H9 (cell line): ENCODE measurements around the gene C9orf43. TPM values are rescaled to one million over a fixed set of nuclear protein-coding genes. Genes with fewer than 3 reads are reported as not detected.

ENCODE experiments used
- DNase-seq: peaks from one replicate; pipeline ENCODE4 v3.0.0-alpha.2; 2017
- H2AFZ ChIP-seq: one replicate; pipeline ENCODE4 v1.6.1; 2013; ENCODE audit warnings: mild to moderate bottlenecking, low read length, control low read depth, moderate library complexity
- H2AK5ac ChIP-seq: 2 replicates; pipeline ENCODE4 v1.6.1; 2013; ENCODE audit warnings: low read length, control low read depth, mixed read lengths; ENCODE audit not compliant: insufficient read length
- H2BK120ac ChIP-seq: one replicate; pipeline ENCODE4 v1.6.1; 2013; ENCODE audit warnings: low read depth, mild to moderate bottlenecking, low read length, control low read depth, inconsistent platforms; ENCODE audit not compliant: poor library complexity, severe bottlenecking
- H2BK12ac ChIP-seq: 2 replicates; pipeline ENCODE4 v1.6.1; 2013; ENCODE audit warnings: low read length, control low read depth, mixed read lengths, low read depth; ENCODE audit not compliant: insufficient read length
- H2BK15ac ChIP-seq: 2 replicates; pipeline ENCODE4 v1.6.1; 2013; ENCODE audit warnings: low read depth, low read length, control low read depth
- H2BK20ac ChIP-seq: one replicate; pipeline ENCODE4 v1.6.1; 2013; ENCODE audit warnings: low read depth, mild to moderate bottlenecking, low read length, control low read depth, inconsistent platforms; ENCODE audit not compliant: poor library complexity, severe bottlenecking
- H2BK5ac ChIP-seq: 2 replicates; pipeline ENCODE4 v1.6.1; 2013; ENCODE audit warnings: low read length, control low read depth, mixed read lengths; ENCODE audit not compliant: insufficient read length
- H3K14ac ChIP-seq: 2 replicates; pipeline ENCODE4 v1.6.1; 2013; ENCODE audit warnings: low read length, control low read depth; ENCODE audit not compliant: insufficient read depth
- H3K18ac ChIP-seq: 2 replicates; pipeline ENCODE4 v1.6.1; 2013; ENCODE audit warnings: low read depth, mild to moderate bottlenecking, mixed read lengths, low read length, control low read depth; ENCODE audit not compliant: insufficient read length
- H3K23ac ChIP-seq: 2 replicates; pipeline ENCODE4 v1.6.1; 2013; ENCODE audit warnings: low read length, control low read depth, mixed read lengths, low read depth; ENCODE audit not compliant: insufficient read length
- H3K23me2 ChIP-seq: 2 replicates; pipeline ENCODE4 v1.6.1; 2013; ENCODE audit warnings: low read depth, mild to moderate bottlenecking, mixed read lengths, low read length, control low read depth; ENCODE audit not compliant: insufficient read length, poor library complexity, severe bottlenecking
- H3K27ac ChIP-seq: 2 replicates; pipeline ENCODE4 v1.5.1; 2013; ENCODE audit warnings: low read length, control low read depth, mixed read lengths, low read depth; ENCODE audit not compliant: insufficient read length
- H3K27me3 ChIP-seq: 2 replicates; pipeline ENCODE4 v1.6.1; 2013; ENCODE audit warnings: low read length, control low read depth, inconsistent platforms; ENCODE audit not compliant: insufficient read depth
- H3K4ac ChIP-seq: 2 replicates; pipeline ENCODE4 v1.6.1; 2013; ENCODE audit warnings: low read depth, mild to moderate bottlenecking, control low read depth, inconsistent platforms, low read length, moderate library complexity
- H3K4me1 ChIP-seq: 2 replicates; pipeline ENCODE4 v1.6.1; 2013; ENCODE audit warnings: low read length, control low read depth, inconsistent platforms; ENCODE audit not compliant: insufficient read depth
- H3K4me2 ChIP-seq: 2 replicates; pipeline ENCODE4 v1.6.1; 2013; ENCODE audit warnings: low read length, control low read depth, mixed read lengths; ENCODE audit not compliant: insufficient read length, insufficient read depth
- H3K56ac ChIP-seq: 2 replicates; pipeline ENCODE4 v1.6.1; 2013; ENCODE audit warnings: low read depth, mild to moderate bottlenecking, mixed read lengths, low read length, control low read depth; ENCODE audit not compliant: insufficient read length
- H3K79me1 ChIP-seq: 2 replicates; pipeline ENCODE4 v1.6.1; 2013; ENCODE audit warnings: low read depth, mild to moderate bottlenecking, moderate library complexity, low read length, control low read depth, inconsistent platforms; ENCODE audit not compliant: insufficient read depth, poor library complexity, severe bottlenecking
- H3K79me2 ChIP-seq: 2 replicates; pipeline ENCODE4 v1.6.1; 2013; ENCODE audit warnings: low read length, control low read depth, inconsistent platforms; ENCODE audit not compliant: insufficient read depth
- H3K9ac ChIP-seq: 2 replicates; pipeline ENCODE4 v1.6.1; 2013; ENCODE audit warnings: low read length, control low read depth, mixed read lengths; ENCODE audit not compliant: insufficient read length; ENCODE audit errors: extremely low read depth
- H3K9me3 ChIP-seq: one replicate; pipeline ENCODE4 v1.6.1; 2013; ENCODE audit warnings: low read depth, low read length, inconsistent platforms; ENCODE audit not compliant: control insufficient read depth
- H3T11ph ChIP-seq: one replicate; pipeline ENCODE4 v1.6.1; 2013; ENCODE audit warnings: mild to moderate bottlenecking, low read length, control low read depth, inconsistent platforms
- H4K20me1 ChIP-seq: one replicate; pipeline ENCODE4 v1.6.1; 2013; ENCODE audit not compliant: control insufficient read depth, insufficient read length, insufficient read depth
- H4K5ac ChIP-seq: 2 replicates; pipeline ENCODE4 v1.6.1; 2013; ENCODE audit warnings: low read depth, mild to moderate bottlenecking, mixed read lengths, low read length, control low read depth; ENCODE audit not compliant: insufficient read length
- H4K8ac ChIP-seq: replicated peaks from 2 replicates; pipeline ENCODE4 v1.6.1; 2013; ENCODE audit warnings: low read length, control low read depth, mixed read lengths, low read depth; ENCODE audit not compliant: insufficient read length
- H4K91ac ChIP-seq: 2 replicates; pipeline ENCODE4 v1.6.1; 2013; ENCODE audit warnings: low read depth, mild to moderate bottlenecking, moderate library complexity, mixed read lengths, low read length, control low read depth; ENCODE audit not compliant: insufficient read length
- H3K27ac Mint-ChIP-seq, 3 experiments: 2 replicates in 2 of 3; 3 replicates in 1 of 3; pipeline ENCODE4 v1.8.0; 2020 to 2021; ENCODE audit warnings: mixed read lengths in 3 of 3, mild to moderate bottlenecking in 1 of 3, moderate library complexity in 1 of 3
- H3K27me3 Mint-ChIP-seq: 2 replicates; pipeline ENCODE4 v1.8.0; 2021; ENCODE audit warnings: low read depth, mild to moderate bottlenecking, moderate library complexity, mixed read lengths
- H3K36me3 Mint-ChIP-seq, 3 experiments: 2 replicates in 2 of 3; 3 replicates in 1 of 3; pipeline ENCODE4 v1.8.0; 2020 to 2021; ENCODE audit warnings: low read depth in 3 of 3, mixed read lengths in 3 of 3; ENCODE audit not compliant: insufficient read depth in 1 of 3
- H3K4me1 Mint-ChIP-seq, 2 experiments: 2 replicates each; pipeline ENCODE4 v1.8.0; 2020; ENCODE audit warnings: mixed read lengths in 2 of 2
- H3K4me3 Mint-ChIP-seq, 2 experiments: 2 replicates in 1 of 2; 3 replicates in 1 of 2; pipeline ENCODE4 v1.8.0; 2020 to 2021; ENCODE audit warnings: mild to moderate bottlenecking in 2 of 2, mixed read lengths in 2 of 2, moderate library complexity in 1 of 2
- H3K9me3 Mint-ChIP-seq, 2 experiments: 2 replicates in 1 of 2; 3 replicates in 1 of 2; pipeline ENCODE4 v1.8.0; 2020; ENCODE audit warnings: mild to moderate bottlenecking in 2 of 2, mixed read lengths in 2 of 2, moderate library complexity in 1 of 2
- WGBS: extraction: QIAGEN DNeasy Blood & Tissue Kit; methylation state at CpG from one replicate; pipeline ENCODE4 v1.1.7; 2013; ENCODE audit warnings: missing lambda C conversion rate, low lambda C conversion rate, mixed read lengths; ENCODE audit not compliant: insufficient read length; ENCODE audit errors: extremely low coverage; 5-methylcytosine and 5-hydroxymethylcytosine counted together
- total RNA-seq: library from RNA; stranded (reverse); gene quantifications from 2 replicates; pipeline ENCODE4 v1.2.1, GENCODE V29; 2021
- TF ChIP-seq, protein P1 (sequence below): fragments of 200-600 bp; sonication (generic); conservative IDR thresholded peaks from 3 replicates; pipeline ENCODE4 v1.8.0; 2021; ENCODE audit warnings: antibody characterized with exemption, mild to moderate bottlenecking

The C9orf43 gene
- total RNA-seq, 1 experiment from 2014 or later = 0.57 TPM

DNA sequence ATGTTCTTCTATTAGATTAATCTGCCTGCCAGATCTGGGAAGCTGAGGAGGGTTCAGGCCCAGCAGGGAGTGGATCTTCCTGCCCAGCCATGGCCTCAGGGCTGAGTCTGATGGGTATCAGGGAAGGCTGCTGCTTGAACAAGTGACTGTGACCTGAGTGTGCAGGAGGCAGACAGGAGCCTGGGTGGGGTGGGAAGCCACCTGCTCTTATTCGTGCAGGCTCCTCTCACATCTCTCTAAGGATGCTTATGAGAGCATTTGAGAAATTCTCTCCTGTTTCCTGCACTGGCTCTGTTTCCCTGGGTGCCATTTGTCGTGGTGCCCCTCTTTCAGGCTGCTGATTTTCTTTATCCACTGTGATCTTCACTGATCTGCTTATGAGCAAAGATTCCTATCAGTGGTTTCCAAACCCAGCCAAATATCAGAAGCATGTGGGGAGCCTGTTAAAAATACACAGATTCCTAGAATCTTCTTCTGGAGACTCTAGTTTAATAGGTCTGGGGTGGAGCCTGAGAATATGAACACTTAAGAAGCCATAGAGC, 55.1 kb downstream of the C9orf43 start:
- Histone ChIP-seq H3K23ac (no peak overlapping the region), H2BK120ac (no peak overlapping the region), H2AK5ac (no peak overlapping the region), H4K5ac (no peak overlapping the region), H3K56ac (no peak overlapping the region), H3K4ac (no peak overlapping the region), H4K20me1 (no peaks in the 10 kb centered on the region), H3K4me2 (no peak overlapping the region), H3T11ph (no peak overlapping the region), H3K9ac (no peak overlapping the region), H4K91ac (no peak overlapping the region), H2AFZ (no peak overlapping the region), H3K27me3 (peaks cover 13% of the 10 kb centered on the region; the same call in 1 of the 2 replicates), H2BK5ac (no peak overlapping the region), H3K9me3 (no peaks in the 10 kb centered on the region), H2BK20ac (no peak overlapping the region), H3K27ac (no peak overlapping the region), H3K18ac (no peak overlapping the region), H4K8ac (no peak overlapping the region), H2BK15ac (no peak overlapping the region), H3K79me1 (no peaks in the 10 kb centered on the region), H3K4me1 (peaks cover 6% of the 10 kb centered on the region; the same call in 1 of the 2 replicates), H3K23me2 (peaks cover 9% of the 10 kb centered on the region), H3K14ac (no peak overlapping the region), H2BK12ac (no peak overlapping the region), H3K79me2 (no peaks in the 10 kb centered on the region)
- no peaks in the 10 kb centered on the region; a peak in 1 of 5 replicates for H3K9me3 Mint-ChIP-seq
- DNase-seq = no peak
- TF ChIP-seq, protein P1, sequence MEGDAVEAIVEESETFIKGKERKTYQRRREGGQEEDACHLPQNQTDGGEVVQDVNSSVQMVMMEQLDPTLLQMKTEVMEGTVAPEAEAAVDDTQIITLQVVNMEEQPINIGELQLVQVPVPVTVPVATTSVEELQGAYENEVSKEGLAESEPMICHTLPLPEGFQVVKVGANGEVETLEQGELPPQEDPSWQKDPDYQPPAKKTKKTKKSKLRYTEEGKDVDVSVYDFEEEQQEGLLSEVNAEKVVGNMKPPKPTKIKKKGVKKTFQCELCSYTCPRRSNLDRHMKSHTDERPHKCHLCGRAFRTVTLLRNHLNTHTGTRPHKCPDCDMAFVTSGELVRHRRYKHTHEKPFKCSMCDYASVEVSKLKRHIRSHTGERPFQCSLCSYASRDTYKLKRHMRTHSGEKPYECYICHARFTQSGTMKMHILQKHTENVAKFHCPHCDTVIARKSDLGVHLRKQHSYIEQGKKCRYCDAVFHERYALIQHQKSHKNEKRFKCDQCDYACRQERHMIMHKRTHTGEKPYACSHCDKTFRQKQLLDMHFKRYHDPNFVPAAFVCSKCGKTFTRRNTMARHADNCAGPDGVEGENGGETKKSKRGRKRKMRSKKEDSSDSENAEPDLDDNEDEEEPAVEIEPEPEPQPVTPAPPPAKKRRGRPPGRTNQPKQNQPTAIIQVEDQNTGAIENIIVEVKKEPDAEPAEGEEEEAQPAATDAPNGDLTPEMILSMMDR = no peak
- no peak overlapping the region for H3K4me3 Mint-ChIP-seq
- no peaks in the 10 kb centered on the region for H3K36me3 Mint-ChIP-seq
- peaks cover 25 to 30% of the 10 kb centered on the region in 2 experiments for H3K4me1 Mint-ChIP-seq
- H3K27me3 Mint-ChIP-seq = peaks cover 35% of the 10 kb centered on the region
- WGBS = no CpG with 5 or more reads among the region's 2 CpGs
- no peak overlapping the region for H3K27ac Mint-ChIP-seq
